Esophagus squamous epithelium (tissue), 5 donors: ENCODE data around the gene LPAR1. TPM values are rescaled to one million over a fixed set of nuclear protein-coding genes. Genes with fewer than 3 reads are reported as not detected.
A peak's percentile ranks its signal among the peaks of the same experiment; 100 is the strongest.

ENCODE experiments used
- DNase-seq: peaks from one replicate; lab custom pipeline; 2025; lab: John Stamatoyannopoulos, UW
- H3K27ac ChIP-seq, 4 donors: fragments of 200-600 bp; sonication (generic); one replicate each; pipeline ENCODE4 v1.5.1; 2016 to 2019; ENCODE audit warnings: mild to moderate bottlenecking in 1 of 4
- H3K27me3 ChIP-seq, 4 donors: fragments of 200-600 bp; sonication (generic); 1 replicate in 3 of 4; 2 replicates in 1 of 4; pipeline versions ENCODE4 v1.5.1 to v1.6.0; 2017 to 2021; ENCODE audit warnings: antibody characterized with exemption in 1 of 4
- H3K36me3 ChIP-seq, 3 donors: fragments of 200-600 bp; sonication (generic); one replicate each; pipeline ENCODE4 v1.5.1; 2016 to 2019
- H3K4me1 ChIP-seq, 3 donors: fragments of 200-600 bp; sonication (generic); one replicate each; pipeline ENCODE4 v1.5.1; 2017 to 2019
- H3K4me3 ChIP-seq, 4 donors: fragments of 200-600 bp; sonication (generic); 1 replicate in 3 of 4; 2 replicates in 1 of 4; pipeline ENCODE4 v1.5.1; 2016 to 2019; ENCODE audit warnings: mild to moderate bottlenecking in 2 of 4, moderate library complexity in 1 of 4
- H3K9me3 ChIP-seq, 3 donors: fragments of 200-600 bp; sonication (generic); one replicate each; pipeline ENCODE4 v1.5.1; 2016 to 2019
- POLR2A ChIP-seq, 4 donors: fragments of 450-650 bp; IDR thresholded peaks; one replicate each; pipeline ENCODE4 v1.6.1; 2017; ENCODE audit warnings: antibody characterized with exemption in 4 of 4, mild to moderate bottlenecking in 4 of 4, moderate library complexity in 3 of 4
- WGBS, 2 donors: methylation state at CpG; one replicate each; pipeline ENCODE4 v1.1.5; 2018; 5-methylcytosine and 5-hydroxymethylcytosine counted together
- intact Hi-C: fragments of 100-400 bp; cut with DNase I; formaldehyde crosslinking; loops from one replicate; pipeline ENCODE4 v1.15.0; 2022
- total RNA-seq, 4 donors: library from RNA; depleted of rRNA; stranded (reverse); fragments of >200 nt; gene quantifications; one replicate each; pipeline ENCODE4 v1.1.0, GENCODE V29; 2016
- TF ChIP-seq, protein P1 (sequence below), 6 experiments: fragments of 450-650 bp in 4 of 6; fragments of 200-600 bp in 2 of 6; sonication (generic) in 2 of 6; IDR thresholded peaks; one replicate each; pipeline ENCODE4 v1.5.1; 2016 to 2019; ENCODE audit warnings: antibody characterized with exemption in 6 of 6, mild to moderate bottlenecking in 4 of 6, moderate library complexity in 4 of 6
- donor health status: DM: yes; HTN: yes; CAD: no.

LPAR1 gene
- total RNA-seq, 4 donors from 2014 or later, result 6.3 to 59.5 (median 14.1) TPM

DNA sequence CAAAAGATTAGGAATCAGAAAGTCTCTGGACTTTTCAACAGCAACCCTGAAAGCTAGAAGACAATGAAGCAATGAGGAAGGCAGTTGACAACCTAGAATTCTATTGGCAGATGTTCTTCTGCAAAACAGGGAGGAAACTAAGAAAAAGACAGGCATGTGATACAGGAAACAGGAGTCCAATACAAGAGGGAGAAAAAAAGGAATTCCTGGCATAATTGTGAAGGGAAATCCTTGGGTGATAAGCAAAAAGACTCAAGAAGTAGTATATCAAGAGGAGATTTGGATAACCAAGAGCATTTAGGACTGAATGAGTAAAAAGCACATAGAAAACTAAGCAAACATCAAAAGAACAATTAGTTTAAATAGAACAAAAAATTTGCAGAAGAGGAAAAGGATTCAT lies 58.6 kb downstream of the LPAR1 start:
- intact Hi-C loops, result no loop called here
- TF ChIP-seq POLR2A (IDR thresholded peaks at IDR 0.05), result no peak
- TF ChIP-seq, protein P1, sequence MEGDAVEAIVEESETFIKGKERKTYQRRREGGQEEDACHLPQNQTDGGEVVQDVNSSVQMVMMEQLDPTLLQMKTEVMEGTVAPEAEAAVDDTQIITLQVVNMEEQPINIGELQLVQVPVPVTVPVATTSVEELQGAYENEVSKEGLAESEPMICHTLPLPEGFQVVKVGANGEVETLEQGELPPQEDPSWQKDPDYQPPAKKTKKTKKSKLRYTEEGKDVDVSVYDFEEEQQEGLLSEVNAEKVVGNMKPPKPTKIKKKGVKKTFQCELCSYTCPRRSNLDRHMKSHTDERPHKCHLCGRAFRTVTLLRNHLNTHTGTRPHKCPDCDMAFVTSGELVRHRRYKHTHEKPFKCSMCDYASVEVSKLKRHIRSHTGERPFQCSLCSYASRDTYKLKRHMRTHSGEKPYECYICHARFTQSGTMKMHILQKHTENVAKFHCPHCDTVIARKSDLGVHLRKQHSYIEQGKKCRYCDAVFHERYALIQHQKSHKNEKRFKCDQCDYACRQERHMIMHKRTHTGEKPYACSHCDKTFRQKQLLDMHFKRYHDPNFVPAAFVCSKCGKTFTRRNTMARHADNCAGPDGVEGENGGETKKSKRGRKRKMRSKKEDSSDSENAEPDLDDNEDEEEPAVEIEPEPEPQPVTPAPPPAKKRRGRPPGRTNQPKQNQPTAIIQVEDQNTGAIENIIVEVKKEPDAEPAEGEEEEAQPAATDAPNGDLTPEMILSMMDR (IDR thresholded peaks at IDR 0.05), result no peak
- Histone ChIP-seq H3K27ac (no peak overlapping the region), H3K9me3 (no peaks in the 10 kb centered on the region), H3K27me3 (no peaks in the 10 kb centered on the region), H3K4me3 (no peak overlapping the region), H3K4me1 (peaks cover 13 to 41% (median 16%) of the 10 kb centered on the region in 3 donors), H3K36me3 (no peaks in the 10 kb centered on the region)
- DNase-seq, result no peak

DNA sequence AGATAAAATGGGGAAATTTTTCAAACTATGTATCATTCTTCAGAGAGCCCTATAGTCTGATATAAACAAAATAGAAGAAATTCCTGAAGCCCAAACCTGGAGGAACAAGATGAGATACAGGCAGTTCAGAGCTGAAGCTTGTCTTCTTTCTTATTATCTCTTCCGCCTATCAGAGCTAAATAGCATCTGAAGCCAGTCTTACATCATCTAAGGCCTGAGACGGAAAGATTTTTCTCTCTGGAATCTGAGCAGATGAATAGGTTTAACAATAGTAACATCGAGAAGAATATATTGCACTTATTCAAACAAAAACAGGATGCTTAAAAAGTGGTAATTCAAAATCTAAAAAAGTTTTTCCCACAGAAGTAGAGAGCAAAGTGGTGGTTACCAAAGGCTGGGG lies 59.8 kb downstream of the LPAR1 start:
- TF ChIP-seq, protein P1 (IDR thresholded peaks at IDR 0.05), result no peak
- TF ChIP-seq POLR2A (IDR thresholded peaks at IDR 0.05), result no peak
- DNase-seq, result no peak
- Histone ChIP-seq H3K36me3 (no peaks in the 10 kb centered on the region), H3K9me3 (no peaks in the 10 kb centered on the region), H3K4me1 (peaks cover 13 to 43% (median 20%) of the 10 kb centered on the region in 3 donors), H3K27ac (no peak overlapping the region), H3K4me3 (no peak overlapping the region), H3K27me3 (no peaks in the 10 kb centered on the region)
- intact Hi-C loops, result no loop called here
- 83 to 89% methylated on average over 3 of the region's 3 CpGs for WGBS, 2 donors

DNA sequence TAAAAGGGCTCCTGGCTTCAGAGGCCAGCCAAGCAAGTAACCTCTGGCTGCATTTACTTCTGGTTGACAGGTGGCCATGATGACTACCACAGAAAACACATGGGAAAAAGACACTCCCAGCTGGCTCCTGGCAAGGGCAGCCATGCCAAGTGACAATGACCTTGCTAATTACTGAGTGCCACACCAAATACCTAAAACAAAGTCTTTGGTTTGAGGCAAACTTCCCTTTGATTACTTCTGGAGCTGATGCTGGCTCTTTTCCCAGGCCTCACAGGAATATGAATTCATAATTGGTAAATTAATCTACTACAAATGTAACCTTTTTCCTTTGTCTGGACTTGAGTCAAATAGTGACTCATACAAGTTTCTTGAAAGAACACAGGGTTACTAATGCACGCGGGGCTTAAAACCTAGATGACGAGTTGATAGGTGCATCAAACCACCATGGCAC lies 61.0 kb downstream of the LPAR1 start:
- no peaks in the 10 kb centered on the region for H3K9me3 ChIP-seq
- TF ChIP-seq POLR2A (IDR thresholded peaks at IDR 0.05), result no peak
- TF ChIP-seq, protein P1 (IDR thresholded peaks at IDR 0.05), result no peak
- peak overlapping the region in 3 of 4 donors; percentile 31 to 74 (median 40) for H3K27ac ChIP-seq
- H3K27me3 ChIP-seq, result no peaks in the 10 kb centered on the region
- peaks cover 13 to 43% (median 20%) of the 10 kb centered on the region in 3 donors for H3K4me1 ChIP-seq
- no peaks in the 10 kb centered on the region for H3K36me3 ChIP-seq
- DNase-seq, result no peak
- WGBS, 2 donors, result 15 to 33% methylated on average over 3 of the region's 3 CpGs
- intact Hi-C loops, result no loop called here
- no peak overlapping the region for H3K4me3 ChIP-seq

- Histone ChIP-seq H3K9me3 (no peaks in the 10 kb centered on the region), H3K36me3 (peaks cover 0 to 13% (median 0%) of the 10 kb centered on the region in 3 donors), H3K27me3 (no peaks in the 10 kb centered on the region), H3K27ac (peak overlapping the region in 2 of 4 donors; percentile 31 to 74), H3K4me3 (no peak overlapping the region), H3K4me1 (peaks cover 13 to 43% (median 20%) of the 10 kb centered on the region in 3 donors)
- DNase-seq, result no peak
- 19 to 47% methylated on average over 6 of the region's 6 CpGs for whole genome bisulfite sequencing, 2 donors
- TF ChIP-seq POLR2A (IDR thresholded peaks at IDR 0.05), result no peak
- TF ChIP-seq, protein P1 (IDR thresholded peaks at IDR 0.05), result no peak
- intact Hi-C loops, result no loop called here
Measured at GRCh38 chr9:110975969-110976368, 62.3 kb downstream of the LPAR1 start.

DNA sequence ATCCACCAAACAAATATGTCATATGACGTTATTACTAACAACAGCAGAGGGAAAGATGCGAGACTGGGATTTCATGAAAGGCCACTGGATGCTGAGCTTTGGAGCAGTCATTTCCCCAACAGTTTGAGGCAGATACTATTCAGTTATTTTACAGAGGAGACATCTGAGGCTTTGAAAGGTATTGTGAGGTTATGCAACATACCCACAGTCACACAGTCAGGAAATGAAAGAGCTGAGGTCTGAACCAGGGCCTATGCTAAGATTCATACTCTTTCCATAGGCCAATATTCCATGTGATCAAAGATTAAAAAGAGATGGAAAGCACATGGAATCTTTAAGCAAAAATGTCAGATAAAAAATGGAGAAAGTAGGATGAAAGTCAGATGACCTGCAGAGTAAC lies 63.0 kb downstream of the LPAR1 start:
- intact Hi-C loops, result no loop called here
- no peaks in the 10 kb centered on the region for H3K9me3 ChIP-seq
- WGBS, 2 donors, result 89 to 91% methylated on average over 2 of the region's 2 CpGs

More for the DNA sequence above, 63.0 kb downstream of the LPAR1 start:
- Histone ChIP-seq H3K4me1 (peaks cover 13 to 43% (median 20%) of the 10 kb centered on the region in 3 donors), H3K27me3 (no peaks in the 10 kb centered on the region), H3K4me3 (no peak overlapping the region), H3K27ac (peak overlapping the region in 1 of 4 donors; percentile 74), H3K36me3 (peaks cover 0 to 20% (median 0%) of the 10 kb centered on the region in 3 donors)
- no peak for DNase-seq
- TF ChIP-seq, protein P1 (IDR thresholded peaks at IDR 0.05), result no peak
- no peak for TF ChIP-seq POLR2A (IDR thresholded peaks at IDR 0.05)
